HEK293 (cell line): Measurements from ENCODE around the gene GPR17.

Experiments used
- CTCF ChIA-PET: fragments of 350-600 bp; formaldehyde crosslinking; extraction: SDS; loops from one replicate; lab custom pipeline; 2021; ENCODE audit warnings: antibody characterized with exemption; lab: Yijun Ruan, JAX
- POLR2A ChIA-PET: fragments of 300-600 bp; formaldehyde crosslinking; extraction: SDS; loops from one replicate; lab custom pipeline; 2020; ENCODE audit warnings: antibody characterized with exemption, inconsistent platforms; lab: Yijun Ruan, JAX
- H3K27ac ChIP-seq: fragments of 200-500 bp; sonication (Bioruptor generic); 2 replicates; pipeline ENCODE4 v1.5.1; 2014; ENCODE audit warnings: low read depth, low read length, control low read depth, inconsistent platforms; ENCODE audit errors: extremely low read depth
- H3K36me3 ChIP-seq, 2 experiments: fragments of 200-500 bp in 1 of 2; sonication (Bioruptor generic) in 1 of 2; 1 replicate in 1 of 2; 2 replicates in 1 of 2; pipeline ENCODE4 v1.5.1; 2014 to 2017; ENCODE audit warnings: inconsistent platforms in 2 of 2, low read length in 2 of 2; ENCODE audit not compliant: control insufficient read depth in 2 of 2, insufficient read depth in 1 of 2
- H3K4me1 ChIP-seq: fragments of 200-500 bp; sonication (Bioruptor generic); 2 replicates; pipeline ENCODE4 v1.5.1; 2014; ENCODE audit warnings: mild to moderate bottlenecking, low read length, inconsistent platforms; ENCODE audit not compliant: control insufficient read depth, insufficient read depth
- H3K4me3 ChIP-seq: 2 replicates; pipeline ENCODE4 v1.5.1; 2011; ENCODE audit warnings: low read depth, mild to moderate bottlenecking, control low read depth, low read length, moderate library complexity
- H3K9me3 ChIP-seq: fragments of 200-500 bp; sonication (Bioruptor generic); 2 replicates; pipeline ENCODE4 v1.5.1; 2014; ENCODE audit warnings: low read depth, low read length, inconsistent platforms; ENCODE audit not compliant: control insufficient read depth, insufficient read depth
- HIC1 ChIP-seq: fragments of 450-650 bp; formaldehyde crosslinking; IDR thresholded peaks from 2 replicates; pipeline ENCODE4 v1.5.1; 2016; ENCODE audit warnings: missing biosample characterization, missing genetic modification characterization
- INSM2 ChIP-seq: fragments of 450-650 bp; formaldehyde crosslinking; IDR thresholded peaks from 2 replicates; pipeline ENCODE4 v1.5.1; 2016; ENCODE audit warnings: missing biosample characterization, missing genetic modification characterization
- KLF10 ChIP-seq: fragments of 450-650 bp; IDR thresholded peaks from 2 replicates; pipeline ENCODE4 v1.5.1; 2018; ENCODE audit warnings: missing biosample characterization, mild to moderate bottlenecking, missing genetic modification characterization
- MZF1 ChIP-seq: fragments of 450-650 bp; formaldehyde crosslinking; IDR thresholded peaks from 2 replicates; pipeline ENCODE4 v1.5.1; 2017; ENCODE audit warnings: missing biosample characterization, missing genetic modification characterization, borderline replicate concordance
- SCRT2 ChIP-seq: fragments of 450-650 bp; formaldehyde crosslinking; IDR thresholded peaks from 2 replicates; pipeline ENCODE4 v1.5.1; 2016; ENCODE audit warnings: missing biosample characterization, missing genetic modification characterization
- ZBTB44 ChIP-seq: fragments of 450-650 bp; IDR thresholded peaks from 2 replicates; pipeline ENCODE4 v1.5.1; 2018; ENCODE audit warnings: missing biosample characterization, mild to moderate bottlenecking, missing genetic modification characterization
- ZBTB6 ChIP-seq: fragments of 450-650 bp; formaldehyde crosslinking; IDR thresholded peaks from 2 replicates; pipeline ENCODE4 v1.5.1; 2017; ENCODE audit warnings: missing biosample characterization, missing genetic modification characterization
- ZIC2 ChIP-seq: fragments of 450-650 bp; formaldehyde crosslinking; IDR thresholded peaks from 2 replicates; pipeline ENCODE4 v1.5.1; 2016; ENCODE audit warnings: missing biosample characterization, missing genetic modification characterization
- ZNF148 ChIP-seq: fragments of 450-650 bp; formaldehyde crosslinking; IDR thresholded peaks from 2 replicates; pipeline ENCODE4 v1.5.0; 2017; ENCODE audit warnings: missing biosample characterization, missing genetic modification characterization, borderline replicate concordance
- ZNF16 ChIP-seq: fragments of 450-650 bp; formaldehyde crosslinking; IDR thresholded peaks from 2 replicates; pipeline ENCODE4 v1.5.1; 2016; ENCODE audit warnings: low read depth, missing biosample characterization, missing genetic modification characterization
- ZNF2 ChIP-seq: fragments of 450-650 bp; formaldehyde crosslinking; IDR thresholded peaks from 2 replicates; pipeline ENCODE4 v1.5.1; 2016; ENCODE audit warnings: missing biosample characterization, missing genetic modification characterization
- ZNF223 ChIP-seq: fragments of 450-650 bp; formaldehyde crosslinking; IDR thresholded peaks from 2 replicates; pipeline ENCODE4 v1.5.1; 2016; ENCODE audit warnings: missing biosample characterization, missing genetic modification characterization
- ZNF266 ChIP-seq: fragments of 450-650 bp; formaldehyde crosslinking; IDR thresholded peaks from 2 replicates; pipeline ENCODE4 v1.5.1; 2016; ENCODE audit warnings: missing biosample characterization, missing genetic modification characterization, low read depth
- ZNF335 ChIP-seq: fragments of 450-650 bp; formaldehyde crosslinking; conservative IDR thresholded peaks from 2 replicates; pipeline ENCODE4 v1.5.1; 2016; ENCODE audit warnings: missing biosample characterization, missing genetic modification characterization
- ZNF341 ChIP-seq: fragments of 450-650 bp; formaldehyde crosslinking; IDR thresholded peaks from 2 replicates; pipeline ENCODE4; 2016; ENCODE audit warnings: low read depth, missing biosample characterization, missing genetic modification characterization
- ZNF404 ChIP-seq: fragments of 450-650 bp; formaldehyde crosslinking; IDR thresholded peaks from 2 replicates; pipeline ENCODE4 v1.5.1; 2017; ENCODE audit warnings: missing biosample characterization, missing genetic modification characterization
- ZNF600 ChIP-seq: fragments of 450-650 bp; formaldehyde crosslinking; IDR thresholded peaks from 2 replicates; pipeline ENCODE4 v1.5.1; 2016; ENCODE audit warnings: missing biosample characterization, missing genetic modification characterization
- ZNF626 ChIP-seq: fragments of 450-650 bp; sonication (Bioruptor Pico); formaldehyde crosslinking; IDR thresholded peaks from 2 replicates; pipeline ENCODE4 v1.5.1; 2018; ENCODE audit warnings: missing biosample characterization, missing genetic modification characterization, inconsistent platforms
- ZSCAN18 ChIP-seq: fragments of 450-650 bp; formaldehyde crosslinking; IDR thresholded peaks from 2 replicates; pipeline ENCODE4 v1.5.1; 2016; ENCODE audit warnings: missing biosample characterization, missing genetic modification characterization
- ZSCAN5A ChIP-seq: fragments of 450-650 bp; formaldehyde crosslinking; IDR thresholded peaks from 2 replicates; pipeline ENCODE4 v1.5.1; 2016; ENCODE audit warnings: missing biosample characterization, missing genetic modification characterization

GPR17 gene

GRCh38 chr2:127639111-127639474 lies 6.9 kb upstream of the GPR17 start:
- ChIA-PET CTCF (interaction anchor here (0.7 to 4.5 kb wide), 7 partner anchors 11 to 160 kb away, joined by 3 to 31 read pairs (median 4); no protein-coding TSS in a partner anchor), POLR2A (no interaction called here)
- TF ChIP-seq SCRT2 (tag by site-specific recombination) (no peak), KLF10 (no peak), ZNF404 (no peak), ZBTB44 (tag by site-specific recombination) (no peak), ZNF335 (tag by site-specific recombination) (no peak), ZNF266 (no peak), INSM2 (tag by site-specific recombination) (no peak), ZNF2 (tag by site-specific recombination) (no peak), MZF1 (tag by site-specific recombination) (no peak), HIC1 (tag by site-specific recombination) (no peak), ZNF600 (tag by site-specific recombination) (no peak), ZNF16 (no peak)
- Histone ChIP-seq H3K36me3 (no peaks in the 10 kb centered on the region), H3K4me1 (peaks cover 2% of the 10 kb centered on the region; the same call in 1 of the 2 replicates), H3K9me3 (no peaks in the 10 kb centered on the region), H3K4me3 (no peak overlapping the region), H3K27ac (no peak overlapping the region)

GRCh38 chr2:127640082-127641072 lies 5.6 kb upstream of the GPR17 start:
- Histone ChIP-seq H3K27ac (no peak overlapping the region), H3K9me3 (no peaks in the 10 kb centered on the region), H3K4me1 (peaks cover 2% of the 10 kb centered on the region; the same call in 1 of the 2 replicates), H3K36me3 (no peaks in the 10 kb centered on the region), H3K4me3 (no peak overlapping the region)
- ChIA-PET POLR2A (no interaction called here), CTCF (interaction anchor here (0.6 to 4.5 kb wide), 7 partner anchors 10 to 73 kb away, joined by 3 to 31 read pairs (median 3); no protein-coding TSS in a partner anchor)
- TF ChIP-seq ZNF223 (tag by site-specific recombination): no peak
- TF ChIP-seq ZIC2 (tag by site-specific recombination): peak; percentile 14; the same call in 1 of the 2 replicates
- no peak for TF ChIP-seq ZNF626 (tag by site-specific recombination)
- no peak for TF ChIP-seq ZNF148 (tag by site-specific recombination)
- TF ChIP-seq ZNF341 (tag by site-specific recombination): no peak
- no peak for TF ChIP-seq ZSCAN18 (tag by site-specific recombination)
- TF ChIP-seq ZSCAN5A: no peak
- no peak for TF ChIP-seq ZBTB6 (tag by site-specific recombination)
